Upper lobe of right lung (tissue), 1 donor: ENCODE data around the gene ECM2. TPM values are rescaled to one million over a fixed set of nuclear protein-coding genes. Genes with fewer than 3 reads are reported as not detected.
A peak's percentile ranks its signal among the peaks of the same experiment; 100 is the strongest.

Experiments used
- ATAC-seq: fragments of 200-7000 bp; cut with Tn5 transposase; one replicate; pipeline ENCODE4 v1.9.1; 2020; ENCODE audit warnings: mild to moderate bottlenecking, moderate library complexity
- DNase-seq: peaks from one replicate; pipeline ENCODE4 v3.0.0-alpha.2; 2020
- H3K27ac ChIP-seq: fragments of 200-600 bp; one replicate; pipeline ENCODE4 v1.8.0; 2022
- H3K27me3 ChIP-seq: fragments of 200-600 bp; one replicate; pipeline ENCODE4 v1.8.0; 2022; ENCODE audit warnings: mild to moderate bottlenecking
- H3K36me3 ChIP-seq: fragments of 200-600 bp; one replicate; pipeline ENCODE4 v1.8.0; 2022
- H3K4me1 ChIP-seq: fragments of 200-600 bp; one replicate; pipeline ENCODE4 v1.8.0; 2022
- H3K4me3 ChIP-seq: fragments of 200-600 bp; one replicate; pipeline ENCODE4 v1.8.0; 2022; ENCODE audit warnings: mild to moderate bottlenecking
- H3K9me3 ChIP-seq: fragments of 200-600 bp; one replicate; pipeline ENCODE4 v1.8.0; 2022
- intact Hi-C: fragments of 100-400 bp; cut with DNase I; formaldehyde crosslinking; loops from one replicate; pipeline ENCODE4 v1.11.0; 2022
- total RNA-seq: library from RNA; stranded (reverse); fragmentation: NEBNext Ultra II Directional; extraction: Animal tissue kit (Norgen Biotek cat#: 25700); gene quantifications from one replicate; pipeline ENCODE4 v1.2.1, GENCODE V29; 2021
- TF ChIP-seq, protein P1 (sequence below): fragments of 200-600 bp; IDR thresholded peaks from one replicate; pipeline ENCODE4 v1.8.0; 2022; ENCODE audit warnings: antibody characterized with exemption
- donor health status: DM: no; HTN: yes; CAD: no; lungs with severe emphysema.

The ECM2 gene
- total RNA-seq, 1 donor from 2014 or later, result 13.8 TPM

DNA sequence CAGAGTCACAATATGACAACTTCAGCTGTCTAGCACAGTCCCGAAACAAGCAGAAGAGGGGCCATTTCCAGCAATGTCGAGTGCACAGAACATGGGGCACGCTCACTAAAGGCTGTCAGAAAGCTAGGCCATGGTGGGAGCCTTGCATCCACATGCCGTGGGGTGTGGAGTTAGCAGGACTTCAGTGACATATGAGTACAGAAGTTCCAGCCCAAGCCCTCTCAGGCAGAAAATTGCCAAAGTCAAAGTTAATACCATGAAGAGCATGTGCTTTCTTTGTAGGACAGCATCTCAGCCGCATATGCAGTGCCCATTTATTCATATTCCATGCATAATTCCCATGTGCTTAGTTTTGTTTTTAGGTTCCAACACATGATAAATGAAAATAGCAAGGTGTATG lies 26.7 kb downstream of the ECM2 start:
- Histone ChIP-seq H3K27ac (no peak overlapping the region), H3K36me3 (no peaks in the 10 kb centered on the region), H3K9me3 (no peaks in the 10 kb centered on the region), H3K4me3 (no peak overlapping the region), H3K4me1 (peaks cover 7% of the 10 kb centered on the region), H3K27me3 (no peaks in the 10 kb centered on the region)
- no peak for DNase-seq
- intact Hi-C loops, result no loop called here
- no peak for ATAC-seq
- TF ChIP-seq, protein P1, sequence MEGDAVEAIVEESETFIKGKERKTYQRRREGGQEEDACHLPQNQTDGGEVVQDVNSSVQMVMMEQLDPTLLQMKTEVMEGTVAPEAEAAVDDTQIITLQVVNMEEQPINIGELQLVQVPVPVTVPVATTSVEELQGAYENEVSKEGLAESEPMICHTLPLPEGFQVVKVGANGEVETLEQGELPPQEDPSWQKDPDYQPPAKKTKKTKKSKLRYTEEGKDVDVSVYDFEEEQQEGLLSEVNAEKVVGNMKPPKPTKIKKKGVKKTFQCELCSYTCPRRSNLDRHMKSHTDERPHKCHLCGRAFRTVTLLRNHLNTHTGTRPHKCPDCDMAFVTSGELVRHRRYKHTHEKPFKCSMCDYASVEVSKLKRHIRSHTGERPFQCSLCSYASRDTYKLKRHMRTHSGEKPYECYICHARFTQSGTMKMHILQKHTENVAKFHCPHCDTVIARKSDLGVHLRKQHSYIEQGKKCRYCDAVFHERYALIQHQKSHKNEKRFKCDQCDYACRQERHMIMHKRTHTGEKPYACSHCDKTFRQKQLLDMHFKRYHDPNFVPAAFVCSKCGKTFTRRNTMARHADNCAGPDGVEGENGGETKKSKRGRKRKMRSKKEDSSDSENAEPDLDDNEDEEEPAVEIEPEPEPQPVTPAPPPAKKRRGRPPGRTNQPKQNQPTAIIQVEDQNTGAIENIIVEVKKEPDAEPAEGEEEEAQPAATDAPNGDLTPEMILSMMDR, result no peak

DNA sequence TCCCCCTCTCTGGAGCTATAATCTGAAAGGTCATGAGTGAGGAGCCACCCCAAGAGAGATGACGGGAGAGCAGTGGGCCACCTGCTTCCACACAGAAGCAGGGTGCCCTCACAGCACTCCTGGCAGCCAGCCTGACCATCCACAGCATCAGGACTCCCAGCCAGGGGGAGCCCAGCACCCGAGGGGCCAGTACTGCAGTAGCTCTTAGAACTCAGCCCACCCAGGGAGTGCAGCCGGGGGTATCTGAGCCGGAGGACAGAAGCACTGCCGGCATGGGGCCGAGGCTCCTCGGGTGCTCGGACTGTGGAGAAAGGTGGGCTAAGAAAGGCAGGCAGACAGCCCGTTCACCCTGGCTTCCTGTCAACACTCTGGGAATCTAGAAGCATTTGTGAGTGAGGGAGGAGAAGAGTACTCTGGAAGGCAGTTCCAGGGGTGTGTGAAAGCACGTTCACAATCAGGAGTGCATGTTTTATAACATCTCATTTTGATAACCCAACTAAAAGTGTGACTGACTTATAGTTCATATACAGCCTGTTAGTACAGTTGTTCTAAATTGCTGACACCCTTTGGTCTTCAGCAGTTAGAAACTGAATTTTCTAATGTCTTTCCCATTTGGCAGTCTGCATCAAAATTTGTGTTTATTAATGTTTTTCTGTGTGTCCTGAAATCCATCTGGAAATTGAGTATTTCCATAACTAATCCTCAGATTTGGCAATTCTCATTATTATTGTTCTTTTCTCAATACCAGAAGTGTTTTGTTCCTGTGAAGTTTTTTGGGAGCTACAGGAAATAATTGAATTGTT lies 27.6 kb downstream of the ECM2 start:
- DNase-seq (no peak), ATAC-seq (no peak)
- Histone ChIP-seq H3K27me3 (no peaks in the 10 kb centered on the region), H3K27ac (no peak overlapping the region), H3K36me3 (no peaks in the 10 kb centered on the region), H3K9me3 (no peaks in the 10 kb centered on the region), H3K4me1 (peaks cover 7% of the 10 kb centered on the region), H3K4me3 (no peak overlapping the region)
- TF ChIP-seq, protein P1, result no peak
- intact Hi-C loops, result no loop called here

DNA sequence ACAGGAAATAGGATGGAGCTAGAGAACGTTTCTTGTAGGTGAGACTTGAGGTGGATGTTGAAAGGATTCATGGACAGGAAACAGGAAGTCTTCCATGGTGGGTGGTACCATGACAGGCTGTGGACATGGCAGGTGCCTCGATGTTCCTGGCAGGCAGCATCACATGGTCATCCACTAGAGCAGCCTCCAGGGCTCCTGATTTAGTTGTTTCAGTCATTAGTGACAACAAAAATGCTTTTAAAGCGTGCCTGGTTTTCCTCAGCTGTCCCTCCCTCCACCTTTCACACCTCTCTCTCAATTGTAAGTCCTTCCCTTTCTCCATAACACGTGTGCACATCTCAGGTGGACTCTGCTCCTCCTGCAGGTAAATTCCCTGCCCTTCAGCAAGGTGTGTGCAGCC lies 28.3 kb downstream of the ECM2 start:
- Histone ChIP-seq H3K27me3 (no peaks in the 10 kb centered on the region), H3K4me1 (peaks cover 7% of the 10 kb centered on the region), H3K4me3 (no peak overlapping the region), H3K36me3 (no peaks in the 10 kb centered on the region), H3K9me3 (no peaks in the 10 kb centered on the region), H3K27ac (no peak overlapping the region)
- ATAC-seq (no peak), DNase-seq (no peak)
- intact Hi-C loops, result no loop called here
- TF ChIP-seq, protein P1, result no peak

GRCh38 chr9:92507005-92507404 lies 28.8 kb downstream of the ECM2 start:
- ATAC-seq (no peak), DNase-seq (no peak)
- no peak overlapping the region for H3K4me3 ChIP-seq
- intact Hi-C loops, result no loop called here
- TF ChIP-seq, protein P1, result no peak
- H3K27ac ChIP-seq, result peak overlapping the region; percentile 31
- no peaks in the 10 kb centered on the region for H3K36me3 ChIP-seq
- H3K27me3 ChIP-seq, result no peaks in the 10 kb centered on the region
- no peaks in the 10 kb centered on the region for H3K9me3 ChIP-seq
- H3K4me1 ChIP-seq, result peaks cover 7% of the 10 kb centered on the region

- intact Hi-C loops, result no loop called here
- Histone ChIP-seq H3K27me3 (no peaks in the 10 kb centered on the region), H3K9me3 (no peaks in the 10 kb centered on the region), H3K4me1 (peaks cover 7% of the 10 kb centered on the region), H3K36me3 (no peaks in the 10 kb centered on the region), H3K27ac (peak overlapping the region; percentile 31), H3K4me3 (no peak overlapping the region)
- TF ChIP-seq, protein P1, result no peak
- ATAC-seq (peak; percentile 49), DNase-seq (no peak)
Measured at GRCh38 chr9:92506184-92506857, 29.5 kb downstream of the ECM2 start.
